Osteoblast (primary cell): ENCODE measurements around the gene SLC22A5. TPM values are rescaled to one million over a fixed set of nuclear protein-coding genes. Genes with fewer than 3 reads are reported as not detected.
"Not testable (repeated sequence)": the region's sequence is repeated elsewhere in the genome, so short reads cannot be mapped to it uniquely, and the experiment has no call there.

Experiments used
- DNase-seq: peaks from one replicate; pipeline ENCODE4 v3.0.0; 2011; ENCODE audit warnings: low spot score, mixed read lengths; ENCODE audit not compliant: insufficient read length; ENCODE audit errors: missing footprints
- H2AFZ ChIP-seq: 2 replicates; pipeline ENCODE4 v1.6.0; 2011; ENCODE audit warnings: mild to moderate bottlenecking, low read length
- H3K27ac ChIP-seq: 2 replicates; pipeline ENCODE4 v1.5.1; 2011; ENCODE audit warnings: mild to moderate bottlenecking, low read depth, low read length, moderate library complexity
- H3K27me3 ChIP-seq: 2 replicates; pipeline ENCODE4 v1.6.0; 2012; ENCODE audit warnings: mild to moderate bottlenecking, control low read depth, inconsistent platforms, low read length, moderate library complexity; ENCODE audit not compliant: insufficient read depth
- H3K36me3 ChIP-seq: 2 replicates; pipeline ENCODE4 v1.5.1; 2011; ENCODE audit warnings: mild to moderate bottlenecking, low read length, control low read depth, moderate library complexity; ENCODE audit not compliant: insufficient read depth
- H3K4me1 ChIP-seq: 2 replicates; pipeline ENCODE4 v1.5.1; 2011; ENCODE audit warnings: mild to moderate bottlenecking, low read length, control low read depth, moderate library complexity; ENCODE audit not compliant: insufficient read depth
- H3K4me2 ChIP-seq: 2 replicates; pipeline ENCODE4 v1.6.0; 2011; ENCODE audit warnings: mild to moderate bottlenecking, low read length; ENCODE audit not compliant: insufficient read depth
- H3K4me3 ChIP-seq: fragments of 200-600 bp; sonication (generic); 3 replicates; pipeline ENCODE4 v1.5.1; 2012; ENCODE audit warnings: mild to moderate bottlenecking, low read length, inconsistent platforms; ENCODE audit not compliant: insufficient read depth
- H3K79me2 ChIP-seq: 2 replicates; pipeline ENCODE4 v1.6.0; 2012; ENCODE audit warnings: mild to moderate bottlenecking, low read length, control low read depth, inconsistent platforms; ENCODE audit not compliant: insufficient read depth
- H3K9me3 ChIP-seq: 2 replicates; pipeline ENCODE4 v1.5.1; 2011; ENCODE audit warnings: low read depth, low read length, control low read depth
- H4K20me1 ChIP-seq: 2 replicates; pipeline ENCODE4 v1.6.0; 2012; ENCODE audit warnings: mild to moderate bottlenecking, low read length, control low read depth; ENCODE audit not compliant: insufficient read depth
- CTCF ChIP-seq: IDR thresholded peaks from 2 replicates; pipeline ENCODE4 v1.5.1; 2011; ENCODE audit warnings: mild to moderate bottlenecking, low read depth, low read length, moderate library complexity; ENCODE audit errors: extremely low read depth
- total RNA-seq: library from RNA; depleted of rRNA; stranded (reverse); fragments of >200 nt; gene quantifications from 2 replicates; pipeline ENCODE4 v1.2.3, GENCODE V29; 2012

Gene SLC22A5
- total RNA-seq, 1 donor: 5.4 TPM

- H3K27me3 ChIP-seq: no peaks in the 10 kb centered on the region
- H3K79me2 ChIP-seq: no peaks in the 10 kb centered on the region
- no peak for TF ChIP-seq CTCF
- H3K4me1 ChIP-seq: no peaks in the 10 kb centered on the region
- H3K4me2 ChIP-seq: no peak overlapping the region
- no peak overlapping the region for H3K27ac ChIP-seq
- H4K20me1 ChIP-seq: no peaks in the 10 kb centered on the region
- no peaks in the 10 kb centered on the region for H3K9me3 ChIP-seq
- H3K4me3 ChIP-seq: no peak overlapping the region
- H2AFZ ChIP-seq: no peak overlapping the region
- no peak for DNase-seq
- no peaks in the 10 kb centered on the region for H3K36me3 ChIP-seq
Measured at GRCh38 chr5:132396589-132397031, 27.1 kb downstream of the SLC22A5 start.

- Histone ChIP-seq H4K20me1 (no peaks in the 10 kb centered on the region), H3K27me3 (no peaks in the 10 kb centered on the region), H3K4me1 (no peaks in the 10 kb centered on the region), H3K4me2 (no peak overlapping the region), H3K79me2 (no peaks in the 10 kb centered on the region), H2AFZ (no peak overlapping the region), H3K4me3 (no peak overlapping the region), H3K36me3 (no peaks in the 10 kb centered on the region), H3K9me3 (no peaks in the 10 kb centered on the region), H3K27ac (no peak overlapping the region)
- DNase-seq: no peak
- TF ChIP-seq CTCF: no peak
Measured at GRCh38 chr5:132397224-132397623, 27.7 kb downstream of the SLC22A5 start.

- H3K9me3 ChIP-seq, H3K27me3 ChIP-seq, H4K20me1 ChIP-seq, H3K4me2 ChIP-seq, DNase-seq, H3K27ac ChIP-seq, H3K36me3 ChIP-seq, H3K79me2 ChIP-seq, H3K4me1 ChIP-seq, H3K4me3 ChIP-seq, H2AFZ ChIP-seq: not testable (repeated sequence)
Measured at GRCh38 chr5:132397936-132398675, 28.6 kb downstream of the SLC22A5 start.

GRCh38 chr5:132404041-132404440 lies 34.5 kb downstream of the SLC22A5 start:
- H3K27me3 ChIP-seq, H4K20me1 ChIP-seq, DNase-seq, H3K9me3 ChIP-seq, H3K4me2 ChIP-seq, H3K79me2 ChIP-seq, H3K4me1 ChIP-seq, H3K36me3 ChIP-seq, H3K27ac ChIP-seq, H2AFZ ChIP-seq, H3K4me3 ChIP-seq: not testable (repeated sequence)

GRCh38 chr5:132405646-132406045 lies 36.1 kb downstream of the SLC22A5 start:
- Histone ChIP-seq H3K36me3 (no peaks in the 10 kb centered on the region), H3K79me2 (peaks cover 10% of the 10 kb centered on the region), H3K27ac (no peak overlapping the region)

More at GRCh38 chr5:132405646-132406045, 36.1 kb downstream of the SLC22A5 start:
- Histone ChIP-seq H2AFZ (no peak overlapping the region), H3K27me3 (no peaks in the 10 kb centered on the region), H4K20me1 (no peaks in the 10 kb centered on the region), H3K4me2 (no peak overlapping the region), H3K4me1 (peaks cover 12% of the 10 kb centered on the region), H3K9me3 (no peaks in the 10 kb centered on the region), H3K4me3 (no peak overlapping the region)
- TF ChIP-seq CTCF: no peak
- DNase-seq: no peak
